Mammary epithelial cell (primary cell): ENCODE data around the gene SPATA32.

Experiments
- EZH2 ChIP-seq: IDR thresholded peaks from 2 replicates; pipeline ENCODE4 v1.6.1; 2012; ENCODE audit warnings: low read length, inconsistent platforms, borderline replicate concordance
- TF ChIP-seq, protein P1 (sequence below), 2 donors: IDR thresholded peaks in 1 of 2; conservative IDR thresholded peaks in 1 of 2; 2 replicates each; pipeline ENCODE4 v1.5.1; 2011 to 2012; ENCODE audit warnings: inconsistent platforms in 2 of 2, low read length in 2 of 2, mild to moderate bottlenecking in 2 of 2, control low read depth in 1 of 2, low read depth in 1 of 2; ENCODE audit not compliant: insufficient read depth in 1 of 2; ENCODE audit errors: extremely low read depth in 1 of 2

GRCh38 chr17:45306094-45306493, 44.2 kb upstream of the SPATA32 start:
- TF ChIP-seq, protein P1, sequence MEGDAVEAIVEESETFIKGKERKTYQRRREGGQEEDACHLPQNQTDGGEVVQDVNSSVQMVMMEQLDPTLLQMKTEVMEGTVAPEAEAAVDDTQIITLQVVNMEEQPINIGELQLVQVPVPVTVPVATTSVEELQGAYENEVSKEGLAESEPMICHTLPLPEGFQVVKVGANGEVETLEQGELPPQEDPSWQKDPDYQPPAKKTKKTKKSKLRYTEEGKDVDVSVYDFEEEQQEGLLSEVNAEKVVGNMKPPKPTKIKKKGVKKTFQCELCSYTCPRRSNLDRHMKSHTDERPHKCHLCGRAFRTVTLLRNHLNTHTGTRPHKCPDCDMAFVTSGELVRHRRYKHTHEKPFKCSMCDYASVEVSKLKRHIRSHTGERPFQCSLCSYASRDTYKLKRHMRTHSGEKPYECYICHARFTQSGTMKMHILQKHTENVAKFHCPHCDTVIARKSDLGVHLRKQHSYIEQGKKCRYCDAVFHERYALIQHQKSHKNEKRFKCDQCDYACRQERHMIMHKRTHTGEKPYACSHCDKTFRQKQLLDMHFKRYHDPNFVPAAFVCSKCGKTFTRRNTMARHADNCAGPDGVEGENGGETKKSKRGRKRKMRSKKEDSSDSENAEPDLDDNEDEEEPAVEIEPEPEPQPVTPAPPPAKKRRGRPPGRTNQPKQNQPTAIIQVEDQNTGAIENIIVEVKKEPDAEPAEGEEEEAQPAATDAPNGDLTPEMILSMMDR (conservative IDR thresholded peaks at IDR 0.05 in 1 of 2, IDR thresholded peaks at IDR 0.05 in 1 of 2; ENCODE audit: extremely low read depth in 1 of 2, insufficient read depth in 1 of 2, low read depth in 1 of 2, low read length in 2 of 2) = no peak
- TF ChIP-seq EZH2 = no peak
